HG03060 (cell line): ENCODE results near the gene TSPYL6.

ENCODE experiments used
- ATAC-seq: cut with Tn5 transposase; IDR thresholded peaks from one replicate; pipeline ENCODE4 v1.9.1; 2021; ENCODE audit warnings: low read depth, moderate number of reproducible peaks; ENCODE audit not compliant: unreplicated experiment

TSPYL6 gene

GRCh38 chr2:54259413-54260240 is 3.6 kb upstream of the TSPYL6 start:
- peak; percentile 77 for ATAC-seq

- no peak for ATAC-seq
Measured at GRCh38 chr2:54258166-54258565, 2.1 kb upstream of the TSPYL6 start.

DNA sequence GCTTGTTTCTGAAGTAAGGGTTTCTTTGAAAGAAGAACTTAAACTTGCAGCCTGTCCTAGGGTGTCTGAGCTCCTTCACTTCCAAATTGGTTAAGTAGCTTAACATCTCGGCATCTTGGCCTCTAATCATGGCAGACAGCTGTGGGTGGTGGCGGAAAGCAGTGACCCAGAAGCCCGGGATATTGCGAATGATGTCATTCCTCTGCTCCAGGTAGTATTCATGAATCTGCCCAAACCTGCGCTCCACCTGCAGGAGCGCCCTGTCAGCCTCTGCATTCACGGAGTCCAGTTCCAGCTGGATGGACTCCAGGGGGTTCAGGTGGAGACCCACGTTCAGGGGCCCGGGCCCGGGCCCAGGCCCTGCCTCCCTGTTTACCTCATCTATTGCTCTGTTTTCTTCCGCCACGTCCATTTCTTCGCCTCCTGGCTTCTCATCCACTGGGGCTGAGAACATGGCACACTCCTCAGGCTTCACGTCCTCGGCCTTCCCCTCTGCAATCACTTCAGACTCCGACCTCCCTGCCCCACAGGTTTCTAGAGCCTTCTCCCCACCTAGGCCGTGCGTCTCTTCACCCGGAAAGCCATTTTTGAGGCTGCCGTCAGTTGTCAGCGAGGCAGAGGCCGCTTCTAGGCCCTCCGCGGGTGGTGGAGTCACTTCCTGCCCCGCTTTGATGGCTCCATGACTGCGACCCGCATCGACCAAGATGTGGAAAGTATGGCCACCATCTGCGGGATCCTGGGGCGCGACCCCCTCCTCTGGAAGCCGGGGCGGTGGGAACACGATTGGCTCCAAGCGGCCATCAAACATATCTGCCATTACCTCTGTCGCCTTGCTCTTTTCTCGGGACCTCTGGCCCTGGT is 569 bp downstream of the TSPYL6 start:
- ATAC-seq, result no peak

DNA sequence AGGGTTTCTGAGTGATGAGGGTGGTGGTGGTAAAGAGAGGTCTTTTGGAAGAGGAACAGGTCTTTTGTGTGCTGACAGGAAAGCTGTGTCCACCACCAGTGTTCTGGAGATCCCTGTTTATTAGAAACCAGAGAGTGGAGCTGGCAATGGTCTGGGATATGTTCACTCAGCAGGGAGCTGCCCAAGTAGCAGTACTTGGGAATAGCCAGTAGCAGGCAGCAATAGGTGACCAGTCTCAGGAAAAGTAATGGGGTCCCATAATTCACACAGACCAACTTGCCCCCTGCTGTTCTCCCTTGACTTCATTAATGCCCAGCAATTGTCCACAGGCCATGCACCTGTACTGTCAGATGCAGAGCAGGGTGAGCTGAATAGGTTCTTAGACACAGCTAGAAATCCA is 1.8 kb downstream of the TSPYL6 start:
- ATAC-seq, result no peak

- no peak for ATAC-seq
Measured at GRCh38 chr2:54249629-54250028, 6.4 kb downstream of the TSPYL6 start.

DNA sequence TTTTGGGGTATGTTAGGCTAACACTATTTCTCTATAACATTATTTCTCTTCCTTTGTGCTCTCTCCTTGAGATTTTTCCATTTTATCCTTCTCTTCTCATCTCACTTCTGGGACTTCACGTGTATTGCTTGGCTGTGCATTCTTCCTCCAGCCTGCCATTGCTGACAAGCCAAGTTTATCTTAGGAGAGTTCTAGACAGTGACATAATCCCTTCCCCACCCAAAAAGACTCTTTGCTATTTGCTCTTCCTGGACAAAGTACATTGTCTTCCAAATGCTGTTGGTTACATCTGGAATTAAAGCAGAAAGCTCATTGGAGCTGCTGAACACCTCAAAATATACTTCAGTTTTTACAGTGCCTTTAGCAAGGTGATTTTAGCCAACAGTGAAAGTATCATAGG is 8.9 kb downstream of the TSPYL6 start:
- no peak for ATAC-seq

DNA sequence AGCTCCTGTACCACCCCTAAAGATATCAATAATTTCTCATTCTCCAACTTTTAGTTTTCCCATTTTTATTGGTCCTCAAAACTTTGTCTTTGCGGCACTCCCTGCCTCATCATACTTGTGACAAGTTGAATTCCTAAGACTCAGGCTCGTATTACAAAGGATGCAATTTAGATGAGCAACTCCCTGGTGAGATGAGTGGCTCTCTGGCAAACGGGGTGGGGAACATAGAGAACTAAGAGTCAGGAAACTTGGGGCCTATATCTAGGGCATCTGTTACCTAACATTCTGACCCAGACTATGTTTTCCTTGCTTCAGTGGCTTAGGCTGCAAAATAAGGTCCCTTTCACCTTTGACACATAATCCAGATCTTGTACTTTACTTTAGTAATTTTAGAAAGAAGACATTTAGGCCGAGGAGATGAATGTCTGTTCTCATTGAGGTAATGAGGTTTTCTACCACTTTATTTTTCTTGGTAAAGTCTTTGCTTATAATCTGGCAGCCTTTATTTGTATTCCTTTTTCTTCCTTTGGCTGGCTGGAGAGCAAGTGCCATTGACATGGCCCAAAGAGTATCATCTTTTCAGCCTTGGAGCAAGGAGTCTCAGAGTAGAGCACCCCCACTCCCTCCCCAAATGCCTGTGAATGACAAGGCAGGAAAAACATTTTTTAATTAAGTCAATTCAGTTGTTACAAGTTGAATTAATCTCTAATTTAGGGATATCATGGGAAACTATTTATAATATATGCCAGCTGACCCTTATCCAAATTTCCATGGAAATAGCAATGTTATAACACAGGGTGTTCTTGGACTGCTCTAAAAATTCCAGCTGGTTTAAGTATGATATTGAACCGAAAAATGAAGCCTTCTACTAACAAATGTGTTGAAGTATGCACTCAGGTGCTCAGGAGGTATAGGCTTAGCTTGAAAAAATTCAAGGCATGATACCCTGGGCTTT is 15.2 kb downstream of the TSPYL6 start:
- ATAC-seq, result no peak

DNA sequence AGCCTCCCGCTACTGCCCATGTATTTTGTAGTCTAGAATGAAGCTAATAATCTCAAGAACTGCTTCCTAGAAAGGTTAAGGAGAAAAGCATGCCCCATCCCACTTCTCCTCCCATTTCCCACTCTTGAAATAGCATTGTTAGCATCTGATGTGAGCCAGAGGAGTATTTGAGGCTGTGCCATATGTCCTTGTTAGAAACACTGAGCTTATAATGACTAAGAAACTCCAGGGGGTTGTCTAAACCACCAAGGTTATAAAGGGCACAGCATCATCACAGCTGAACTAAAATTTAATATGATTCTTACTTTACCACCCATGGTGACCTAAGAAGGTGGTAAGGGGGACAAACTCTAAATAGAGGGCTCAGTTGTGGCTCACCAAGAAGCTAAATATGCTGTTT is 16.6 kb downstream of the TSPYL6 start:
- no peak for ATAC-seq

GRCh38 chr2:54237428-54237827 is 18.6 kb downstream of the TSPYL6 start:
- ATAC-seq, result no peak

- ATAC-seq, result no peak
Measured at GRCh38 chr2:54233832-54234649, 22.0 kb downstream of the TSPYL6 start.

DNA sequence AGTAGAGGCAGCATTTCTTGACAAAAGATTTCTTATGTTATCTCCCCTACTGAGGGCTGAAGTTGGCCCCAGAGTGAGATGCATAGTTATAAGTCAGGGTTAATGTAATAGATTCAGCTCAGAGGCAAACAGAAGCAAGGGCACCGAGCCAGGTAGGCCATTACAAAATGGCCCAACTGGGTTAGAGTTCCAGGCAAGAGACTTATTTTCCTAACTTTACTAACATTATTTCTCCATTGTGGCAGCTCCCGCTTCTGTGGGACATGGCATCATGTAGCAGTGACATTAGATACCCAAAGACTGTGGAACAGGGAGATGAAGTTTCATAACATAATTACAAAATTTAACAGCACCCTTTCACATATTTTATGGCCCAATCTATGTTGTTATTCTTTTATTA is 27.1 kb downstream of the TSPYL6 start:
- ATAC-seq, result no peak

- no peak for ATAC-seq
Measured at GRCh38 chr2:54227798-54228197, 28.2 kb downstream of the TSPYL6 start.

- no peak for ATAC-seq
Measured at GRCh38 chr2:54226260-54226659, 29.8 kb downstream of the TSPYL6 start.

GRCh38 chr2:54224997-54225396 is 31.0 kb downstream of the TSPYL6 start:
- no peak for ATAC-seq

DNA sequence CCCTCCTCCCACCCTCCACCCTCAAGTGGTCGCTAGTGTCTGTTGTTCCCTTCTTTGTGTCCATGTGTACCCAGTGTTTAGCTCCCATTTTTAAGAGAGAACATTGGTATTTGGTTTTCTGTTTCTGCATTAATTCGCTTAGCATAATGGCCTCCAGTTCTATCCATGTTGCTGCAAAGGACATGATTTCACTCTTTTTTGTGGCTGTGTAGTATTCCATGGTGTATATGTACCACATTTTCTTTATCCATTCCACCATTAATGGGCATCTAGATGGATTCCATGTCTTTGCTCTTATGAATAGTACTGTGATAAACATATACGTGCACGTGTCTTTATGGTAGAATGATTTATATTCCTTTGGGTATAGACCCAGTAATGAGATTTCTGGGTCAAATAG is 42.9 kb downstream of the TSPYL6 start:
- ATAC-seq, result no peak

- no peak for ATAC-seq
Measured at GRCh38 chr2:54212456-54212855, 43.6 kb downstream of the TSPYL6 start.

DNA sequence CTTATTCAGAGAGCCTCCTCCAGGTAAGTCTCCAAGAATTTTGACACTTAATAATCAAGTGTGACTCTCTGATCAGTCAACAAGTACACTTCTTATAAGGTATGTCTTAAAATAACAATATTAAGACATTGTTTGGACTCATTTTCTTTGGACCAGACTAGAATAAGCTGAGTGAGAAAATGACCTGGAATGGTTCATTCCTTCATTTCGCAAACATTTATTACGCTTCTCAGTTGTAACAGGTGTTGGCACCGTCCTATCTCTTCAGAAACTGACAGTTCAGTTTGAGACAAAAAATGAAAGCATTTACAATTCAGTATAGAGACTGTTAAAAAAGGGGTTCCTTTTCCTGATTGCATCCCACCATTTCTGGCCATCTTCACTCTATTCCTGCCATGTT is 46.6 kb downstream of the TSPYL6 start:
- no peak for ATAC-seq

- ATAC-seq, result no peak
Measured at GRCh38 chr2:54208364-54209240, 47.4 kb downstream of the TSPYL6 start.

- ATAC-seq, result no peak
Measured at GRCh38 chr2:54207666-54208195, 48.3 kb downstream of the TSPYL6 start.
